ENCODE results near the gene TMEM132D. TPM values are rescaled to one million over a fixed set of nuclear protein-coding genes. Genes with fewer than 3 reads are reported as not detected.

The TMEM132D gene
- total and polyA plus RNA-seq, 8 donors: 0.19 to 2.8 (median 0.46) TPM

DNA sequence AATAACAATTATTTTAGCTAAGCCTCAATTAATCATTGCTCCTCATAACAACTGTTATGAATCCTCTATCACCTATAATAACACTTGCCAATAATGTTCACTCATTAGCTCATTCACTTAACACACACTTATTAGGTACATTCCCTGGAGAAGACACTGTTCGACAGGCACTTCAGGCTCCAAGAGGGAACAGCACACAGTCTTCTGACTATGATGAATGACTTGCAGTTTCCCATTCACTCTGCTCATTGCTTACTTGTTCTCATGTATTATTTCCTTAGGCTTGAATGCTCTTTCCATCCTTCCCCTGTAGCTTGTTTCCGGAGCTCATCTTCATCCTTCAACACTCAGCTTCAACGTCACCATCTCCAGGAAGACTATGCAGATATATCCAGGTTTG is 437.3 kb downstream of the TMEM132D start:
- no peak for FAIRE-seq
- no peaks in the 10 kb centered on the region for H3K36me3 ChIP-seq

GRCh38 chr12:129459886-129460285 is 443.9 kb downstream of the TMEM132D start:
- intact Hi-C loops (cut with DNase I): no loop called here
- DNase-seq (no peak), ATAC-seq (no peak), FAIRE-seq (no peak)
- Histone ChIP-seq H3K4me1 (no peaks in the 10 kb centered on the region), H3K4me3 (no peak overlapping the region), H3K36me3 (no peaks in the 10 kb centered on the region), H3K27me3 (no peaks in the 10 kb centered on the region), H3K27ac (no peak overlapping the region), H3K9me3 (no peaks in the 10 kb centered on the region)
- TF ChIP-seq CTCF (IDR thresholded peaks at IDR 0.05): no peak
- 41 to 66% methylated on average over 5 of the region's 5 CpGs for WGBS, 2 donors

More for the DNA sequence above, 437.3 kb downstream of the TMEM132D start:
- H3K27ac ChIP-seq: no peak overlapping the region
- WGBS, 2 donors: 50 to 68% methylated on average over 3 of the region's 3 CpGs
- TF ChIP-seq CTCF (IDR thresholded peaks at IDR 0.05): no peak
- DNase-seq (no peak), ATAC-seq (no peak)
- no peak overlapping the region for H3K4me3 ChIP-seq
- no peaks in the 10 kb centered on the region for H3K27me3 ChIP-seq
- no peaks in the 10 kb centered on the region for H3K9me3 ChIP-seq
- intact Hi-C loops (cut with DNase I): no loop called here
- H3K4me1 ChIP-seq: no peaks in the 10 kb centered on the region

- Histone ChIP-seq H3K4me3 (no peak overlapping the region), H3K9me3 (no peaks in the 10 kb centered on the region), H3K4me1 (no peaks in the 10 kb centered on the region), H3K27me3 (peaks cover 0 to 2% (median 0%) of the 10 kb centered on the region in 4 donors), H3K36me3 (no peaks in the 10 kb centered on the region), H3K27ac (no peak overlapping the region)
- FAIRE-seq: no peak
- ATAC-seq: no peak
- intact Hi-C loops (cut with DNase I): no loop called here
- TF ChIP-seq CTCF (IDR thresholded peaks at IDR 0.05): no peak
- no peak for DNase-seq
- WGBS, 2 donors: 44 to 50% methylated on average over 6 of the region's 6 CpGs
Observed at GRCh38 chr12:129446696-129447095, 457.1 kb downstream of the TMEM132D start.

DNA sequence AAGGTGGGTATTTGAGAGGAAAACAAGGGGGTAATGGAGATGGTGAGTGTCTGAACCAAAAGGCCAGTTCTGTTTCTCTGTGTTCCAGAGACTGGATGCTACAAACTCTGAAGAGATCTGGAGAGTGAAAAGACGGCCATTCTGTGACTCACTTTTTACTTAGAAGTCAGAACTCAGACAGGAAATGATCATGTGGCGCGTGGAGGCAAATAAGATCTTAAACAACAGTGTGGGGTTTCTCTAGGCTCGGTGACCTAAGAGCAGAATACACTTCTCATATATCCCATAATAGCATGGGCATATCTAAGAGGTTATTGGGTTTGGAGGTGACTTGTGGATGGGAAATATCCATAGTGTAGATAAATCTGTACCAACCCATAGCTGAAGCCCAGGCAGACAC is 463.5 kb downstream of the TMEM132D start:
- WGBS, 2 donors: 64 to 66% methylated on average over 4 of the region's 4 CpGs
- ATAC-seq (no peak), FAIRE-seq (no peak), DNase-seq (no peak)
- Histone ChIP-seq H3K4me1 (no peaks in the 10 kb centered on the region), H3K9me3 (no peaks in the 10 kb centered on the region), H3K4me3 (no peak overlapping the region), H3K27me3 (peaks cover 0 to 9% (median 0%) of the 10 kb centered on the region in 4 donors), H3K27ac (no peak overlapping the region), H3K36me3 (no peaks in the 10 kb centered on the region)
- TF ChIP-seq CTCF (IDR thresholded peaks at IDR 0.05): no peak
- intact Hi-C loops (cut with DNase I): no loop called here

- intact Hi-C loops (cut with DNase I): no loop called here
- ATAC-seq (no peak), FAIRE-seq (no peak), DNase-seq (no peak)
- H3K36me3 ChIP-seq: no peaks in the 10 kb centered on the region
- no peak overlapping the region for H3K27ac ChIP-seq
- no peak overlapping the region for H3K4me3 ChIP-seq
- H3K9me3 ChIP-seq: no peaks in the 10 kb centered on the region
- WGBS, 2 donors: 84 to 94% methylated on average over 3 of the region's 3 CpGs
- TF ChIP-seq CTCF (IDR thresholded peaks at IDR 0.05): no peak
- H3K4me1 ChIP-seq: no peaks in the 10 kb centered on the region
- peaks cover 0 to 9% (median 0%) of the 10 kb centered on the region in 4 donors for H3K27me3 ChIP-seq
Observed at GRCh38 chr12:129434790-129435189, 469.0 kb downstream of the TMEM132D start.
